HepG2 (cell line): ENCODE results near the gene CCDC57. TPM values are rescaled to one million over a fixed set of nuclear protein-coding genes. Genes with fewer than 3 reads are reported as not detected.

ENCODE experiments used
- AGO1 ChIP-seq: fragments of 200-400 bp; formaldehyde crosslinking; IDR thresholded peaks from 2 replicates; pipeline ENCODE4 v1.6.1; 2017; ENCODE audit warnings: mild to moderate bottlenecking, low read depth, low read length, moderate library complexity; ENCODE audit not compliant: poor library complexity, severe bottlenecking
- ARNTL ChIP-seq: sonication (generic); formaldehyde crosslinking; IDR thresholded peaks from 2 replicates; pipeline ENCODE4 v1.4.0; 2020; ENCODE audit warnings: mild to moderate bottlenecking, missing genetic modification reagents
- ATAD3A ChIP-seq: sonication (generic); formaldehyde crosslinking; IDR thresholded peaks from 2 replicates; pipeline ENCODE4 v1.4.0; 2020; ENCODE audit warnings: missing genetic modification reagents
- FOXJ3 ChIP-seq: sonication (generic); formaldehyde crosslinking; IDR thresholded peaks from 2 replicates; pipeline ENCODE4 v1.4.0; 2020; ENCODE audit warnings: missing genetic modification reagents, mild to moderate bottlenecking, borderline replicate concordance
- NFE2L2 ChIP-seq: fragments of 150-350 bp; IDR thresholded peaks from 2 replicates; pipeline ENCODE4 v1.6.1; 2014; ENCODE audit warnings: low read length
- NONO ChIP-seq, 2 experiments: fragments of 450-650 bp in 1 of 2; sonication (generic) in 1 of 2; formaldehyde crosslinking in 1 of 2; IDR thresholded peaks in 1 of 2; conservative IDR thresholded peaks in 1 of 2; 2 replicates each; pipeline versions ENCODE4 v1.6.1 to v1.8.0; 2017 to 2022; ENCODE audit warnings: mild to moderate bottlenecking in 1 of 2, missing genetic modification reagents in 1 of 2, moderate library complexity in 1 of 2
- RBFOX2 ChIP-seq: fragments of 200-400 bp; formaldehyde crosslinking; IDR thresholded peaks from 2 replicates; pipeline ENCODE4 v1.6.1; 2017; ENCODE audit warnings: low read depth, mild to moderate bottlenecking, low read length
- ZBTB10 ChIP-seq: sonication (generic); formaldehyde crosslinking; IDR thresholded peaks from 2 replicates; pipeline ENCODE4 v1.4.0; 2020; ENCODE audit warnings: missing genetic modification reagents, borderline replicate concordance
- ZMAT3 ChIP-seq: sonication (generic); formaldehyde crosslinking; conservative IDR thresholded peaks from 2 replicates; pipeline ENCODE4 v1.7.0; 2021; ENCODE audit warnings: missing genetic modification reagents
- ZNF296 ChIP-seq: sonication (generic); formaldehyde crosslinking; conservative IDR thresholded peaks from 2 replicates; pipeline ENCODE4 v1.5.0; 2020; ENCODE audit warnings: mild to moderate bottlenecking, missing genetic modification reagents
- ZNF567 ChIP-seq: sonication (generic); formaldehyde crosslinking; IDR thresholded peaks from 2 replicates; pipeline ENCODE4 v1.8.1; 2023; ENCODE audit warnings: mild to moderate bottlenecking, missing genetic modification reagents, borderline replicate concordance
- ZNF687 ChIP-seq: sonication (generic); formaldehyde crosslinking; IDR thresholded peaks from 2 replicates; pipeline ENCODE4 v1.5.1; 2020; ENCODE audit warnings: mild to moderate bottlenecking, missing genetic modification reagents, moderate library complexity
- ZSCAN9 ChIP-seq: IDR thresholded peaks from 2 replicates; pipeline ENCODE4 v1.6.1; 2016; ENCODE audit warnings: borderline replicate concordance
- polyA plus RNA-seq, 8 experiments: library from polyadenylated mRNA; depleted of rRNA in 3 of 8; stranded (reverse) in 7 of 8; unstranded in 1 of 8; fragments of >200 nt; fragmentation: Illumina TruSeq in 4 of 8; extraction: Trizol in 4 of 8; gene quantifications; 2 replicates each; pipeline versions ENCODE4 v1.2.1 to v1.2.3, GENCODE V29; 2011 to 2016; ENCODE audit warnings: low read depth in 4 of 8, missing spikeins in 1 of 8, mixed read lengths in 1 of 8; ENCODE audit not compliant: insufficient read depth in 1 of 8
- total RNA-seq, 5 experiments: library from RNA; depleted of rRNA; stranded (reverse); fragments of >200 nt; fragmentation: Illumina TruSeq; extraction: Trizol; gene quantifications; 2 replicates each; pipeline ENCODE4 v1.2.3, GENCODE V29; 2016; ENCODE audit warnings: low read depth in 1 of 5
- TF ChIP-seq, protein P1 (sequence below), 2 experiments: sonication (generic) in 1 of 2; formaldehyde crosslinking in 1 of 2; IDR thresholded peaks; 2 replicates each; pipeline versions ENCODE4 v1.4.0 to v1.6.1; 2018 to 2020; ENCODE audit warnings: missing genetic modification reagents in 2 of 2, borderline replicate concordance in 1 of 2, low read depth in 1 of 2, mild to moderate bottlenecking in 1 of 2, missing biosample characterization in 1 of 2
- TF ChIP-seq, protein P2 (sequence below): sonication (generic); formaldehyde crosslinking; IDR thresholded peaks from 2 replicates; pipeline ENCODE4 v1.5.1; 2020; ENCODE audit warnings: missing genetic modification reagents, mild to moderate bottlenecking, borderline replicate concordance

CCDC57 gene
- total and polyA plus RNA-seq, 2 of the 13 experiments (the other 11 are each of a cell fraction or from before 2014, with no cell fraction given) = 59.3 to 59.9 TPM

DNA sequence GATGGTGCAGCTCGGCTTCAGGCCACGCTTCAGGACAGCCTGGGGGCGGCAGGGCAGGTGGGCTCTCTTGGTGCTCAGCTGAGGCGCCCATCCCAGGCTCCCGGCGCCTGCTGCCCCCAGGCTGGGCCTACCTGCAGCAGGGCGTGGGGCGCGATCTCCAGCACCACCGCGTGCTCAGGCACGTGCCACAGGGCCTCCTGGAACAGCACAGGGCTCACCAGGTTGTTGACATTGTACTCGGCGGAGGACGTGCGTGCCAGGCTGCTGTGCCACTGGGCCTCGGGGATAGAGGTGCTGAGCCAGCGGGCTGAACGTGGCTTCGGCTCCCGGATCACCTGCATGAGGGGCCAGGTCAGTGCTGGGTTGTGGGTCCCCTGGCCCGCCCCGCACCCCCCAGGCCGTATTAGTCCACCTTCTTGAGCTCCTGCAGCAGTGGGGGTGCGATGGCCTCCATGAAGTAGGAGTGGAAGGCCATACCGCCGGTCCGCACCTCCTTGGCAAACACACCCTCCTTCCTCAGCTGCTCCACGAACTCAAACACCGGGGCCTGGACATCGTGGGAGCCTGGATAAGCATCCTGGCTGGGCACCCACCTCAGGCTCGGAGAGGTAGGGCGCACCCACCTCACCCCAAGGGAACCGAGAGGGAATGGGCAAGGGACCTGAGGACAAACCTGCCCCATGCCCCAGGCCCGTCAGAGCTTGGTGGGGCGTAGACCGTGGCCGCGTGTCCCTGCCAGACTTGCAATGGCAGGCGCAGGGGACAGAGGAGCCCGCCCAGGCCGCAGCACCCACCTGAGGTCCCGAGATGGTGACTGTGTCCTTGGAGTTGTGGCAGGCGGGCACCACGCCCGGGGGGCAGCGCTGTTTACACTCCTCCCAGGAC is 123.6 kb downstream of the CCDC57 start (continued):
- 0 out of 2 replicates have a peak, but pooled peaks have one; percentile 1 for TF ChIP-seq ZNF687 (CRISPR knock-in tag)
- no peak for TF ChIP-seq NFE2L2
- no peak for TF ChIP-seq ZBTB10
- no peak for TF ChIP-seq ATAD3A
- no peak for TF ChIP-seq ZNF296 (CRISPR knock-in tag)
- TF ChIP-seq ZNF567 = no peak
- no peak for TF ChIP-seq NONO (IDR thresholded peaks at IDR 0.05)
- peak; percentile 52; the same call in 1 of the 2 replicates for TF ChIP-seq NONO (CRISPR knock-in tag; conservative IDR thresholded peaks at IDR 0.05)
- TF ChIP-seq, protein P1, sequence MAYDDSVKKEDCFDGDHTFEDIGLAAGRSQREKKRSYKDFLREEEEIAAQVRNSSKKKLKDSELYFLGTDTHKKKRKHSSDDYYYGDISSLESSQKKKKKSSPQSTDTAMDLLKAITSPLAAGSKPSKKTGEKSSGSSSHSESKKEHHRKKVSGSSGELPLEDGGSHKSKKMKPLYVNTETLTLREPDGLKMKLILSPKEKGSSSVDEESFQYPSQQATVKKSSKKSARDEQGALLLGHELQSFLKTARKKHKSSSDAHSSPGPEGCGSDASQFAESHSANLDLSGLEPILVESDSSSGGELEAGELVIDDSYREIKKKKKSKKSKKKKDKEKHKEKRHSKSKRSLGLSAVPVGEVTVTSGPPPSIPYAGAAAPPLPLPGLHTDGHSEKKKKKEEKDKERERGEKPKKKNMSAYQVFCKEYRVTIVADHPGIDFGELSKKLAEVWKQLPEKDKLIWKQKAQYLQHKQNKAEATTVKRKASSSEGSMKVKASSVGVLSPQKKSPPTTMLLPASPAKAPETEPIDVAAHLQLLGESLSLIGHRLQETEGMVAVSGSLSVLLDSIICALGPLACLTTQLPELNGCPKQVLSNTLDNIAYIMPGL (CRISPR knock-in tag; IDR thresholded peaks at IDR 0.05; ENCODE audit: borderline replicate concordance in 1 of 2, low read depth in 1 of 2) = no peak
- TF ChIP-seq, protein P2, sequence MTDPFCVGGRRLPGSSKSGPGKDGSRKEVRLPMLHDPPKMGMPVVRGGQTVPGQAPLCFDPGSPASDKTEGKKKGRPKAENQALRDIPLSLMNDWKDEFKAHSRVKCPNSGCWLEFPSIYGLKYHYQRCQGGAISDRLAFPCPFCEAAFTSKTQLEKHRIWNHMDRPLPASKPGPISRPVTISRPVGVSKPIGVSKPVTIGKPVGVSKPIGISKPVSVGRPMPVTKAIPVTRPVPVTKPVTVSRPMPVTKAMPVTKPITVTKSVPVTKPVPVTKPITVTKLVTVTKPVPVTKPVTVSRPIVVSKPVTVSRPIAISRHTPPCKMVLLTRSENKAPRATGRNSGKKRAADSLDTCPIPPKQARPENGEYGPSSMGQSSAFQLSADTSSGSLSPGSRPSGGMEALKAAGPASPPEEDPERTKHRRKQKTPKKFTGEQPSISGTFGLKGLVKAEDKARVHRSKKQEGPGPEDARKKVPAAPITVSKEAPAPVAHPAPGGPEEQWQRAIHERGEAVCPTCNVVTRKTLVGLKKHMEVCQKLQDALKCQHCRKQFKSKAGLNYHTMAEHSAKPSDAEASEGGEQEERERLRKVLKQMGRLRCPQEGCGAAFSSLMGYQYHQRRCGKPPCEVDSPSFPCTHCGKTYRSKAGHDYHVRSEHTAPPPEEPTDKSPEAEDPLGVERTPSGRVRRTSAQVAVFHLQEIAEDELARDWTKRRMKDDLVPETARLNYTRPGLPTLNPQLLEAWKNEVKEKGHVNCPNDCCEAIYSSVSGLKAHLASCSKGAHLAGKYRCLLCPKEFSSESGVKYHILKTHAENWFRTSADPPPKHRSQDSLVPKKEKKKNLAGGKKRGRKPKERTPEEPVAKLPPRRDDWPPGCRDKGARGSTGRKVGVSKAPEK = no peak
- no peak for TF ChIP-seq ARNTL (CRISPR knock-in tag)
- no peak for TF ChIP-seq AGO1
- no peak for TF ChIP-seq ZMAT3 (CRISPR knock-in tag)
- peak; percentile 86 for TF ChIP-seq RBFOX2
- TF ChIP-seq FOXJ3 = no peak
- no peak for TF ChIP-seq ZSCAN9 (CRISPR knock-in tag)
